Stimulated activated CD4-positive, alpha-beta T cell treated with anti-CD3 and anti-CD28 coated beads, Interleukin-12 subunit alpha, Interleukin-12 subunit beta, amount 100 ng/mL, for 48 hours (primary cell): ENCODE data around the gene CAV1.
"Not testable (repeated sequence)": the region's sequence is repeated elsewhere in the genome, so short reads cannot be mapped to it uniquely, and the experiment has no call there.

Experiments used
- DNase-seq, 3 donors: peaks; one replicate each; pipeline ENCODE4 v3.0.0-alpha.2; 2020; ENCODE audit warnings: low read depth in 2 of 3, low spot score in 1 of 3

CAV1 gene

GRCh38 chr7:116524609-116525297, at the start of gene CAV1:
CAV1 (plus strand) TSS chr7:116525036; CDS start chr7:116525063, 27 bp downstream.
- no peak for DNase-seq

GRCh38 chr7:116477625-116478024, 47.2 kb upstream of the CAV1 start:
- DNase-seq = no peak

GRCh38 chr7:116478834-116479233, 46.0 kb upstream of the CAV1 start:
- no peak for DNase-seq

- DNase-seq = no peak
Measured at GRCh38 chr7:116483271-116483942, 41.4 kb upstream of the CAV1 start.

- DNase-seq = not testable (repeated sequence)
Measured at GRCh38 chr7:116484389-116484788, 40.4 kb upstream of the CAV1 start.

GRCh38 chr7:116487907-116488521, 36.8 kb upstream of the CAV1 start:
- DNase-seq = no peak

GRCh38 chr7:116490351-116490750, 34.5 kb upstream of the CAV1 start:
- DNase-seq = no peak

- DNase-seq = no peak
Measured at GRCh38 chr7:116491887-116492653, 32.8 kb upstream of the CAV1 start.

GRCh38 chr7:116492654-116493109, 32.2 kb upstream of the CAV1 start:
- DNase-seq = no peak

- DNase-seq = no peak
Measured at GRCh38 chr7:116493449-116493848, 31.4 kb upstream of the CAV1 start.

GRCh38 chr7:116494472-116494871, 30.4 kb upstream of the CAV1 start:
- no peak for DNase-seq

- DNase-seq = no peak
Measured at GRCh38 chr7:116495736-116496135, 29.1 kb upstream of the CAV1 start.

- no peak for DNase-seq
Measured at GRCh38 chr7:116496653-116497052, 28.2 kb upstream of the CAV1 start.

GRCh38 chr7:116497708-116498107, 27.1 kb upstream of the CAV1 start:
- DNase-seq = no peak

- DNase-seq = no peak
Measured at GRCh38 chr7:116499168-116500077, 25.4 kb upstream of the CAV1 start, which contains the start of gene CAV2. CAV2 (plus strand) TSS chr7:116499738; CDS start chr7:116499782, 44 bp downstream.

- DNase-seq = peak in 2 of 3 donors; percentile 28 to 34
Measured at GRCh38 chr7:116500078-116500853, 24.6 kb upstream of the CAV1 start.

- no peak for DNase-seq
Measured at GRCh38 chr7:116501425-116502167, 23.2 kb upstream of the CAV1 start.

GRCh38 chr7:116502201-116503096, 22.4 kb upstream of the CAV1 start:
- DNase-seq = no peak
